ENCODE data around the gene ASB2.

DNA sequence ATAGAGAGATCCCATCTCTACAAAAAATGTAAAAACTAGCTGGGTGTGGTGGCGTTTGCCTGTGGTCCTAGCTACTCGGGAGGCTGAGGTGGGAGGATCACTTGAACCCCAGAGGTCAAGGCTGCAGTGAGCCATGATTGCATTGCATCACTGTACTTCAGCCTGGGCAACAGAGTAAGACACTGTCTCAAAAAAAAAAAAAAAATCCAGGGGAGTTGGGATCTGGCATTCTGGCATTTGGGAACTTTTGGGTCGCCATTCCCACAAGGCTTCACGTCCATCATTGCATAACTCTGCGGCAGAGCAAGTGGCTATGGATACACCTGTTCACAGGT, 83.9 kb downstream of the ASB2 start:
- TF ChIP-seq RXRA (IDR thresholded peaks at IDR 0.05; ENCODE audit: borderline replicate concordance, low read depth) (no peak), MXI1 (IDR thresholded peaks at IDR 0.05; ENCODE audit: low read depth, low read length) (no peak), RAD21 (IDR thresholded peaks at IDR 0.05; ENCODE audit: low read length) (no peak), RCOR1 (IDR thresholded peaks at IDR 0.05; ENCODE audit: low read length) (no peak)
- TF ChIP-seq, protein P1, sequence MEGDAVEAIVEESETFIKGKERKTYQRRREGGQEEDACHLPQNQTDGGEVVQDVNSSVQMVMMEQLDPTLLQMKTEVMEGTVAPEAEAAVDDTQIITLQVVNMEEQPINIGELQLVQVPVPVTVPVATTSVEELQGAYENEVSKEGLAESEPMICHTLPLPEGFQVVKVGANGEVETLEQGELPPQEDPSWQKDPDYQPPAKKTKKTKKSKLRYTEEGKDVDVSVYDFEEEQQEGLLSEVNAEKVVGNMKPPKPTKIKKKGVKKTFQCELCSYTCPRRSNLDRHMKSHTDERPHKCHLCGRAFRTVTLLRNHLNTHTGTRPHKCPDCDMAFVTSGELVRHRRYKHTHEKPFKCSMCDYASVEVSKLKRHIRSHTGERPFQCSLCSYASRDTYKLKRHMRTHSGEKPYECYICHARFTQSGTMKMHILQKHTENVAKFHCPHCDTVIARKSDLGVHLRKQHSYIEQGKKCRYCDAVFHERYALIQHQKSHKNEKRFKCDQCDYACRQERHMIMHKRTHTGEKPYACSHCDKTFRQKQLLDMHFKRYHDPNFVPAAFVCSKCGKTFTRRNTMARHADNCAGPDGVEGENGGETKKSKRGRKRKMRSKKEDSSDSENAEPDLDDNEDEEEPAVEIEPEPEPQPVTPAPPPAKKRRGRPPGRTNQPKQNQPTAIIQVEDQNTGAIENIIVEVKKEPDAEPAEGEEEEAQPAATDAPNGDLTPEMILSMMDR (IDR thresholded peaks at IDR 0.05): no peak
- TF ChIP-seq, protein P2, sequence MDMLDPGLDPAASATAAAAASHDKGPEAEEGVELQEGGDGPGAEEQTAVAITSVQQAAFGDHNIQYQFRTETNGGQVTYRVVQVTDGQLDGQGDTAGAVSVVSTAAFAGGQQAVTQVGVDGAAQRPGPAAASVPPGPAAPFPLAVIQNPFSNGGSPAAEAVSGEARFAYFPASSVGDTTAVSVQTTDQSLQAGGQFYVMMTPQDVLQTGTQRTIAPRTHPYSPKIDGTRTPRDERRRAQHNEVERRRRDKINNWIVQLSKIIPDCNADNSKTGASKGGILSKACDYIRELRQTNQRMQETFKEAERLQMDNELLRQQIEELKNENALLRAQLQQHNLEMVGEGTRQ (IDR thresholded peaks at IDR 0.05; ENCODE audit: borderline replicate concordance, low read depth, low read length): no peak

Measured in SK-N-SH (cell line).